ENCODE measurements around the gene ZMYND15. TPM values are rescaled to one million over a fixed set of nuclear protein-coding genes. Genes with fewer than 3 reads are reported as not detected.
A peak's percentile ranks its signal among the peaks of the same experiment; 100 is the strongest.

The ZMYND15 gene
- total RNA-seq, 3 donors from 2014 or later (not counting 1 experiment from before 2014, with no cell fraction given), result 0.52 to 3.5 (median 0.93) TPM

DNA sequence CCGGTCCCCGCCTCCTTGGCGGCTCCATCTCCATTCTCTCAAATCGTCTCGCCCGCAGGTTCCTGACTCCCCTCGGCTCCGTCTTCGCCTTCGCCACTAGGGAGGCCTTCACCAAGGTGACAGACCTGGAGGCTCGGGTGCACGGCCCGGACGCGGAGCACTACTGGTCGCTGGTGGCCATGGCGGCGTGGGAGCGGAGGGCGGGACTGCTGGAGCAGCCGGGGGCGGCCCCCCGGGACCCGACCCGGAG lies 50.0 kb downstream of the ZMYND15 start:
- Histone ChIP-seq H3K27me3 (ENCODE audit: control insufficient read depth, insufficient read depth, low read length) (peaks cover 26% of the 10 kb centered on the region), H3K36me3 (ENCODE audit: control insufficient read depth, insufficient read depth, low read length) (no peaks in the 10 kb centered on the region), H3K4me1 (ENCODE audit: control insufficient read depth, insufficient read depth, low read length) (peaks cover 35% of the 10 kb centered on the region), H3K4me3 (ENCODE audit: low read length) (peak overlapping the region; percentile 49), H3K27ac (ENCODE audit: low read length) (peak overlapping the region; percentile 21), H3K9me3 (ENCODE audit: control insufficient read depth, insufficient read depth, low read length) (no peaks in the 10 kb centered on the region)
- intact Hi-C loops (cut with micrococcal nuclease), result no loop called here
- peaks cover 21% of the 10 kb centered on the region in 2 donors for H3K27me3 Mint-ChIP-seq (ENCODE audit: low read depth in 2 of 2)
- H3K36me3 Mint-ChIP-seq, result no peaks in the 10 kb centered on the region
- peaks cover 13 to 16% of the 10 kb centered on the region in 2 donors for H3K4me1 Mint-ChIP-seq
- TF ChIP-seq, protein P1, sequence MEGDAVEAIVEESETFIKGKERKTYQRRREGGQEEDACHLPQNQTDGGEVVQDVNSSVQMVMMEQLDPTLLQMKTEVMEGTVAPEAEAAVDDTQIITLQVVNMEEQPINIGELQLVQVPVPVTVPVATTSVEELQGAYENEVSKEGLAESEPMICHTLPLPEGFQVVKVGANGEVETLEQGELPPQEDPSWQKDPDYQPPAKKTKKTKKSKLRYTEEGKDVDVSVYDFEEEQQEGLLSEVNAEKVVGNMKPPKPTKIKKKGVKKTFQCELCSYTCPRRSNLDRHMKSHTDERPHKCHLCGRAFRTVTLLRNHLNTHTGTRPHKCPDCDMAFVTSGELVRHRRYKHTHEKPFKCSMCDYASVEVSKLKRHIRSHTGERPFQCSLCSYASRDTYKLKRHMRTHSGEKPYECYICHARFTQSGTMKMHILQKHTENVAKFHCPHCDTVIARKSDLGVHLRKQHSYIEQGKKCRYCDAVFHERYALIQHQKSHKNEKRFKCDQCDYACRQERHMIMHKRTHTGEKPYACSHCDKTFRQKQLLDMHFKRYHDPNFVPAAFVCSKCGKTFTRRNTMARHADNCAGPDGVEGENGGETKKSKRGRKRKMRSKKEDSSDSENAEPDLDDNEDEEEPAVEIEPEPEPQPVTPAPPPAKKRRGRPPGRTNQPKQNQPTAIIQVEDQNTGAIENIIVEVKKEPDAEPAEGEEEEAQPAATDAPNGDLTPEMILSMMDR (IDR thresholded peaks at IDR 0.05), result no peak
- H3K9me3 Mint-ChIP-seq, result no peaks in the 10 kb centered on the region
- DNase-seq (no peak), ATAC-seq (peak in 2 of 3 donors; percentile 6 to 37)
- H3K27ac Mint-ChIP-seq, result peak overlapping the region; percentile 85
- under 1% methylated on average over 25 of the region's 25 CpGs for WGBS (ENCODE audit: insufficient coverage)
- H3K4me3 Mint-ChIP-seq, result peak overlapping the region; percentile 83

DNA sequence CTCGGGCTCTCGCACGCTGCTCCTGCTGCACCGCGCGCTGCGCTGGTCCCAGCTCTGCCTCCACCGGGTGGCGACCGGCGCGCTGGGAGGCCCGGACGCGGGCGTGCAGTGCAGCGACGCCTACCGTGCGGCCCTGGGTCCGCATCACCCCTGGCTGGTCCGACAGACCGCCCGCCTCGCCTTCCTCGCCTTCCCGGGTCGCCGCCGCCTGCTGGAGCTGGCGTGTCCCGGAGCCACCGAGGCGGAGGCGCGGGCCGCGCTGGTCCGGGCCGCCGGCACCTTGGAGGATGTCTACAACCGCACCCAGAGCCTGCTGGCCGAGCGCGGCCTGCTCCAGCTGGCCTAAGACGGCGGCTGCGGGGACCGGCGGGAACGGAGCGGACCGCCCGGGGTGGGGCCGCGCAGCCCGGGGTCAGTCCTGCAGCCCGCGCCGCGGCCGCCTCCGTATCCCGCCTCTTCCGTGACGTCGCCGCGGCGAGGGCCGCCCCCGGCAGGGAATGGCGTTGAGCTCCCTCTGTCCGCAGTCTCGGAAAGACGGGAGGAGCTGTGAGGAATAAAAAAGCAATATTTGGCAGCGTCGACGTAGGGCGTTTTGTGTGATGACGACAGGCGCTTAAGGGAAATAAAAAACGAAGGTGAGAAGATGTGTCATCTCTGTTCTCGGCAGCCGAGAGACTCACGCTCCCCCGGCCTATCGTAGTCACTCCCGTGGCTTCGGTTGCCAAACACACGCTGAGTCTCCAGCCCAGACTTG lies 50.5 kb downstream of the ZMYND15 start:
- WGBS (ENCODE audit: insufficient coverage), result under 1% methylated on average over 91 of the region's 91 CpGs
- peak; percentile 78 to 90 for DNase-seq
- Mint-ChIP-seq H3K4me3 (peak overlapping the region; percentile 93), H3K4me1 (peaks cover 13 to 16% of the 10 kb centered on the region in 2 donors), H3K27me3 (ENCODE audit: low read depth in 2 of 2) (peaks cover 19 to 21% of the 10 kb centered on the region in 2 donors), H3K9me3 (no peaks in the 10 kb centered on the region), H3K36me3 (no peaks in the 10 kb centered on the region), H3K27ac (peak overlapping the region; percentile 85)
- Histone ChIP-seq H3K4me3 (ENCODE audit: low read length) (peak overlapping the region; percentile 59), H3K27me3 (ENCODE audit: control insufficient read depth, insufficient read depth, low read length) (peaks cover 24% of the 10 kb centered on the region), H3K4me1 (ENCODE audit: control insufficient read depth, insufficient read depth, low read length) (peaks cover 33% of the 10 kb centered on the region), H3K36me3 (ENCODE audit: control insufficient read depth, insufficient read depth, low read length) (no peaks in the 10 kb centered on the region), H3K27ac (ENCODE audit: low read length) (peak overlapping the region; percentile 79), H3K9me3 (ENCODE audit: control insufficient read depth, insufficient read depth, low read length) (no peaks in the 10 kb centered on the region)
- TF ChIP-seq, protein P1 (IDR thresholded peaks at IDR 0.05), result peak; percentile 84
- ATAC-seq, result peak; percentile 79 to 92 (median 82)
- intact Hi-C loops (cut with micrococcal nuclease), result loop anchor here (2.0 to 5.0 kb wide), 2 partner anchors 17 to 78 kb away; partner anchors contain the start of genes ARRB2 and PLD2

DNA sequence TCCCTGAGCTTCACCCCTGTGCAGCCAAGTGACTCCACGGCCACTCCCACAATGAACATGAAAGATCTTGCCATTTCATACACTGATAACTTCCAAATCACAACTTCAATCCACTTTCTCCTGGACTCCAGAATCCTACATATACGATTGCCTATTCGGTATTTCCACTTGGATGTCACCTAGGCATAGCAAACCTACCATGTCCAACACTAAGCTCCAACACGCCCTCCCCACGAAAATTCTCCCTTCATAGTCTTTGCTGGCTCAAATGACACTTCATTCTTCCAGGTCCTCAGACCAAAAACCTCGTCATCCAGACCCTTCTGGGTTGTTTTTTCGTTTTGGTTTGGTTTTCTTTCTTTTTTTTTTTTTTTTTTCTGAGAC lies 51.1 kb downstream of the ZMYND15 start:
- peak overlapping the region; percentile 85 for H3K27ac Mint-ChIP-seq
- Histone ChIP-seq H3K9me3 (ENCODE audit: control insufficient read depth, insufficient read depth, low read length) (no peaks in the 10 kb centered on the region), H3K4me3 (ENCODE audit: low read length) (peak overlapping the region; percentile 59), H3K27ac (ENCODE audit: low read length) (peak overlapping the region; percentile 79), H3K27me3 (ENCODE audit: control insufficient read depth, insufficient read depth, low read length) (peaks cover 18% of the 10 kb centered on the region), H3K4me1 (ENCODE audit: control insufficient read depth, insufficient read depth, low read length) (peaks cover 30% of the 10 kb centered on the region), H3K36me3 (ENCODE audit: control insufficient read depth, insufficient read depth, low read length) (no peaks in the 10 kb centered on the region)
- peaks cover 14 to 18% of the 10 kb centered on the region in 2 donors for H3K4me1 Mint-ChIP-seq
- peak overlapping the region; percentile 93 for H3K4me3 Mint-ChIP-seq
- intact Hi-C loops (cut with micrococcal nuclease), result loop anchor here (2.0 to 5.0 kb wide), 2 partner anchors 16 to 78 kb away; partner anchors contain the start of genes ARRB2 and PLD2
- 63% methylated on average over 5 of the region's 7 CpGs for WGBS (ENCODE audit: insufficient coverage)
- DNase-seq (no peak), ATAC-seq (no peak)
- no peaks in the 10 kb centered on the region for H3K9me3 Mint-ChIP-seq
- no peaks in the 10 kb centered on the region for H3K36me3 Mint-ChIP-seq
- peaks cover 17 to 21% of the 10 kb centered on the region in 2 donors for H3K27me3 Mint-ChIP-seq (ENCODE audit: low read depth in 2 of 2)
- TF ChIP-seq, protein P1 (IDR thresholded peaks at IDR 0.05), result no peak

Measured in natural killer cell (primary cell).